Right renal pelvis (tissue), 4 donors: ENCODE data around the gene RSPH9. TPM values are rescaled to one million over a fixed set of nuclear protein-coding genes. Genes with fewer than 3 reads are reported as not detected.
A peak's percentile ranks its signal among the peaks of the same experiment; 100 is the strongest.

ENCODE experiments used
- DNase-seq, 4 donors: peaks; one replicate each; pipeline ENCODE4 v3.0.0-alpha.2; 2013; ENCODE audit warnings: low read depth in 4 of 4, low spot score in 3 of 4, missing footprints in 1 of 4
- polyA plus RNA-seq, 4 donors: library from polyadenylated mRNA; unstranded; fragments of 120-200 nt; gene quantifications; one replicate each; pipeline ENCODE4 v1.2.1, GENCODE V29; 2013; ENCODE audit not compliant: insufficient read length in 4 of 4

The RSPH9 gene
- polyA plus RNA-seq, 4 donors, result 1.4 to 1.7 (median 1.5) TPM

GRCh38 chr6:43667245-43668150 lies 22.7 kb downstream of the RSPH9 start:
- DNase-seq, result peak in 2 of 4 donors; percentile 79 to 83

GRCh38 chr6:43668151-43669028 lies 23.6 kb downstream of the RSPH9 start:
- DNase-seq, result peak; percentile 64 to 85 (median 75)

DNA sequence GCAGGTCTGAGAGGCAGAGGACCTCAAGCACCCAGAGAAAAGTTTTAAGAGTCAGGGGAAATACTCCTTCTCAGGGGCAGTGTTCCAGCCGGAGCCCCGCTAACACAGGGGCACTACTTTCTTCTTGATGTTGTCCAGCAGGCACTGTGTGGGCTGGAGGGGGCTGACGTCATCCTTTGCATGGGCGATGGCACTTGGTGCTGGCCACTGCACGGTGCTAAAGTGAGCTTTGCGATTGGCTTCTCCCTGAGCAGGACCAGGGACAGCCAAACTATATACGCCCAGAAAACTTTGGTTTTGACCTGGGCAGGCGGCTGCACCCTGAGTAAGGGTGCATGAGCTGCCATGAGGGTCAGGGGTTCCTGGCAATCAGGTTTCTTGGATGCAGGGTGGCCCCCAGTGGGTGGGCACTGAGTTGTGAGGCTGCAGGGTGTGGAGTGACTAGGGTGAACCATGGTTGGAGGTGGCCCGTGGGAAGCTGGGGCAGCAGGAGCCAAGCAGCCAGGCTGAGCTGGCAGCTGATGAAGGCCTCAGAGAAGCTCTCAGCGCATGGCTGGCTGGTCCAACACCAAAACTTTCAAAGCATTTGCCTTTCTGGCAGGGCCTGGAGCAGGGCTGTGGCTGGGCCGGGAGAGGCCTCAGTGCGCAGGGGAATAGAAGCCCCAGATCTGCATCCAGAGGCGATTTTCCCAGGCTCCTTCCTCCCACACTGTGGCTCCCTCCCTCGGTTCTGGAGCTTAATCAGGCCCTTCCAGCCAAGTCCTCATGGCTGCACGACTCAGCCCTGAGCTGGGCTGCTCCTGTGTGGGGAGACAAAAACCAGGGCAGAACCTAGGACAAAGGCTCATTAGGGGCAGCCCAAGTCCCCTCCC lies 24.4 kb downstream of the RSPH9 start:
- no peak for DNase-seq

- DNase-seq, result no peak
Measured at GRCh38 chr6:43669922-43670622, 25.2 kb downstream of the RSPH9 start.

GRCh38 chr6:43670623-43670986 lies 25.8 kb downstream of the RSPH9 start:
- no peak for DNase-seq

DNA sequence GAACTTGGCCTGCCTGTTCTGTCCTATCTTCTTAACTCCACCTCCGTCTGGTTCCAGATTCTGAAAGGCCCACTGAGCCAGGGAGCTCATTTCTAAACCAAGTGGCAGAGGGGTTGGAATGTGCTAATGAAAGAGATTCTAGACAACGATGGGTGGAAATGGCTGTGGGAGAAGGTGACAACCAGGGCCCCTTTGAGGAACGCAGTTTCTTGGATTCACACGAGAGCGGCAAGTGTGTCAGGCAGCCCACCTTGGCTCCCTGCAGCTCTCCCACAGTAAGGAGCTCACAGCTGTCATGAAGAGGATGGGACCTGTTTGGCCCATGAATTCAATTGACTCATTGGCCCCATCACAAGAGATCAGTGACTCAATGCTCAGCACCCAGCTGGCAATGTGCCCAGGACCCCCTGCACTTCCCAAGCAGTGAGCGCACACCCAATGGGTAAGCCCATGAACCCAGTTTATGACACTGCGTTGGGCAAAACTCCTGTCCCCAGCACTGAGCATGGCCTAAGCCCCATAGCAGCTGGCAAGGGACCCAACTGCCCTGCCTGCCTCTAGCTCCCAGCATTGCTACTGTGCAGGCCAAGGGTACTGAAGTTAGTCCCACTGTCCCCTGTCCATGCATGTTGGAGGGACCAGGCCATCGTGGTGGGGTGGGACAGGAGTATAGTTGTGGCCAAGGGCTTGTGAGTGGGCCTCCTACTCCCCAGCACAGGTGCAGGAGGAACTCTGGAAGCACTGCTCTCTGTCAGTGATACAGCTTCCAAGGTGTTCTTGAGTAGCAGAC lies 26.4 kb downstream of the RSPH9 start:
- DNase-seq, result no peak

GRCh38 chr6:43671801-43672690 lies 27.2 kb downstream of the RSPH9 start:
- DNase-seq, result no peak

DNA sequence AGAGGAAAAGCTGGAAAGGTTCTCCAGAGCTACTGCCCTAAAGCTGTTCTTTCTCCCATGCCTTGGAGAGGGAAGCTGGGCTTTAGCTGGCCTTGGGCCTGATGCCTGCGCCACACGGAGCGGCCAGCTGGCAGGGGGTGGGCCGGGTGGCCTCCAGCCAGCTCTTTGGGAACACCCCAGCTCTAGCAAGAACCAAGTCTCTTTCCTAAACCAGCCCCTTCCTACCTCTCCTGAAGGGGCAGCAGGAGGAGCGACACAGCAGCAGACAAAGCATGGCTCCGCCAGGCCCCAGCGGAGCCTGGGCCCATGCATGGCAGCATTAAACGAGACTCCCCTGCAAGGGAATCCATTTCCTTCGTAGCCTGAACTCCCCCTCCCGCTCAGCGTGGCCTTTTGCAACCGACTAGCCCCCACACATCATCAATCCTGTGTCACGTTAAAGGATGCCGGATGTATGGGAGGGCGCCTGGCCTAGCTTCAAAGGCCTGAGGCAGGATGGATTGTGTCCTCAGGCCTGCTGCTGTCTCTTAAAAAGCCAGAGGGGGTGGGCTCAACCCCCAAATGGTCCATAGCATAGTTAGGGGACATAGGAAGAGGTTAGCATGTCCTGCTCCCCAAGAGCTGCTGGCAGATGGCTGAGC lies 28.7 kb downstream of the RSPH9 start:
- DNase-seq, result peak in 2 of 4 donors; percentile 63 to 79

DNA sequence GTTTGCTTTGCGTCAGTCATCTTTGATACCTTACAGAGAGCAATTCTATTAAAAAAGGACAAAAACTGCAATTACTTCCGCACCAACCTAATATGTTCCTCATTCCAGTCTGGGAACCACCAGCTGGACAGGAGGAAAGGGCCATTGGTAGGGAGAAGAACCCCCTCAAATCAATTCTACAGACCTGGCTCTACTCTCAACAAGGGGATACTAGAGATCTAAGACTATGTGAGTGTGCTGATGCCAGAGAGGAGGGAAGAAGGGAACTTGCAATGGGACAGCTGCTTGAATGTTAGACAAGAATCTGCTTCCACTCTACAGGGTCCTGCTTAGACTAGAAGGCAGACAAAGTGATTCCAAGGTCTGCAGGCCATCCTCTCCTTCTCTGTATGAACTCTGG lies 29.5 kb downstream of the RSPH9 start:
- no peak for DNase-seq

- no peak for DNase-seq
Measured at GRCh38 chr6:43674921-43675320, 30.1 kb downstream of the RSPH9 start.

- DNase-seq, result no peak
Measured at GRCh38 chr6:43676962-43677606, 32.2 kb downstream of the RSPH9 start.

- DNase-seq, result no peak
Measured at GRCh38 chr6:43677759-43678158, 32.9 kb downstream of the RSPH9 start.

- DNase-seq, result no peak
Measured at GRCh38 chr6:43678341-43678740, 33.5 kb downstream of the RSPH9 start.

- no peak for DNase-seq
Measured at GRCh38 chr6:43679057-43679456, 34.2 kb downstream of the RSPH9 start.

GRCh38 chr6:43680308-43681200 lies 35.7 kb downstream of the RSPH9 start:
- DNase-seq, result no peak

DNA sequence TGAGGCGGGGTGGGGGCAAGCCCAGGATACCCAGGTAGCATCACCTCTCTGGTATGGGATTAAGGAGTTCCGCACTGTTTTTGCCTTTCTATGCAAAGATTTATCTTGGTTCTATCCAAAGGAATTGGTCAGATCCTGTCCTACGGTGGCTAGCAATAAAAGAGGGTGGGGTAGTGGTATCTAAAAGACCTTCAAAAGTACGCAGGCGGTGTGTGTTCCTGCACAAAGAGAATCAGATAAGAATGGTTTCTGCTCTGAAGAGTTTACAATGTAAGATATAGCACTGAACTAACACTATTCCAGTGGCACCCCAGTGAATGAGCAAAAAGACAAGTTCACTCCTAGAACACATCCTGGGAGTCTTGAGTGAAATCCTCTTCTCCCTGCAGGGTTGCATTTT lies 36.5 kb downstream of the RSPH9 start:
- DNase-seq, result no peak
